ENCODE data around the gene CBFA2T2. TPM values are rescaled to one million over a fixed set of nuclear protein-coding genes. Genes with fewer than 3 reads are reported as not detected.

The CBFA2T2 gene
- total and polyA plus RNA-seq, 2 of the 4 experiments (the other 2 are of a cell fraction), result 3.8 to 6.2 TPM

DNA sequence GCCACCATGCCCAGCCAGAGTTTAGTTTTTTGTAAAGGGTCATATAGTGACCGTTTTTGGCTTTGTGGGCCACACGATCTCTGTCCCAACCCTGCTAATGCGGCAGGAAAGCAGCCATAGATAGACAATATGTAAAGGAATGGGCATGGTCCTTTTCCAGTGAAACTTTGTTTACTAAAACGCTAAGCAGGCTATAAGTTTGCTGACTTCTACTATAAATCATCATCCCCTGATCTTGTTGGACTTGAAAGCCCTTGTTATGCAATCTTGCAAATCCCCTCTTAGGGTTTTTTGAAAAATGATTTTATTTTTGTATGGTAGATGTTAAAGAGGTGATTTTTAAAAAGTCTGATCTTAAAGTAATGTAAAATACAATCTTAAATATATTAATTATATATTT, 63.6 kb downstream of the CBFA2T2 start:
- ATAC-seq (ENCODE audit: low read depth) (no peak), DNase-seq (no peak)
- no peak overlapping the region for H3K4me3 ChIP-seq (ENCODE audit: insufficient read depth, low read depth, low read length)
- no peaks in the 10 kb centered on the region for H4K20me1 ChIP-seq (ENCODE audit: insufficient read depth, low read length)
- H3K79me1 ChIP-seq (ENCODE audit: low read depth in 1 of 2, low read length in 2 of 2), result peaks cover 10 to 38% of the 10 kb centered on the region in 2 experiments
- peak overlapping the region; percentile 51; the same call in 1 of the 2 replicates for H3K18ac ChIP-seq (ENCODE audit: low read depth, low read length)
- intact Hi-C loops (cut with micrococcal nuclease) (no loop called here), dilution Hi-C loops (cut with HindIII; ENCODE audit: low sequenced_read_pairs, unreplicated experiment) (no loop called here), in situ Hi-C loops (cut with MboI; ENCODE audit: low sequenced_read_pairs) (no loop called here)
- WGBS, 2 experiments (ENCODE audit: extremely low coverage in 2 of 2, insufficient read length in 1 of 2), result no CpG with 5 or more reads among the region's 4 CpGs
- no peak overlapping the region for H3K4ac ChIP-seq (ENCODE audit: low read depth, low read length)
- H2AK5ac ChIP-seq (ENCODE audit: low read depth, low read length), result peak overlapping the region; percentile 17; the same call in 1 of the 2 replicates
- H3K9ac ChIP-seq (ENCODE audit: low read depth, low read length), result no peak overlapping the region
- peaks cover 2% of the 10 kb centered on the region; the same call in 1 of the 2 replicates for H3K36me3 ChIP-seq (ENCODE audit: control insufficient read depth, insufficient read depth, low read length)
- no peak overlapping the region for H4K5ac ChIP-seq (ENCODE audit: low read depth, low read length)
- peaks cover 13% of the 10 kb centered on the region for H3K4me1 ChIP-seq (ENCODE audit: control insufficient read depth, insufficient read depth, low read length)
- no peak overlapping the region for H3K27ac ChIP-seq (ENCODE audit: insufficient read depth, low read length)
- H3K23ac ChIP-seq (ENCODE audit: low read depth, low read length), result no peak overlapping the region
- no peak overlapping the region for H2BK20ac ChIP-seq (ENCODE audit: low read depth, low read length)
- H2AK9ac ChIP-seq (replicated peaks; ENCODE audit: low read depth, low read length, poor library complexity), result no peak overlapping the region
- CTCF ChIA-PET, result no interaction called here
- peak overlapping the region; percentile 50 for H2BK5ac ChIP-seq (ENCODE audit: low read depth, low read length, poor library complexity, severe bottlenecking)
- H3K4me2 ChIP-seq (ENCODE audit: low read depth, low read length), result no peak overlapping the region
- no peaks in the 10 kb centered on the region for H3K9me3 ChIP-seq (ENCODE audit: control insufficient read depth, insufficient read depth, low read length)
- no peaks in the 10 kb centered on the region for H3K27me3 ChIP-seq (ENCODE audit: control insufficient read depth, insufficient read depth, low read length)
- H3K14ac ChIP-seq (replicated peaks; ENCODE audit: low read depth, low read length), result no peak overlapping the region
- BruUV-seq (replicated peaks), result no TSS peak
- no peak for TF ChIP-seq RAD21 (IDR thresholded peaks at IDR 0.05; ENCODE audit: low read length)
- TF ChIP-seq CEBPB (IDR thresholded peaks at IDR 0.05; ENCODE audit: low read depth, low read length), result 0 out of 2 replicates have a peak, but pooled peaks have one; percentile 13
- no peak for TF ChIP-seq MXI1 (IDR thresholded peaks at IDR 0.05; ENCODE audit: borderline replicate concordance, low read depth, low read length)
- TF ChIP-seq NFE2L2 (IDR thresholded peaks at IDR 0.05; ENCODE audit: low read depth, low read length), result no peak
- POLR2A ChIA-PET (ENCODE audit: unreplicated experiment), result no interaction called here
- no peak overlapping the region for H2AFZ ChIP-seq (replicated peaks; ENCODE audit: low read length, poor library complexity)
- H3K56ac ChIP-seq (ENCODE audit: extremely low read depth, insufficient read depth, low read length), result no peak overlapping the region
- H2BK120ac ChIP-seq (ENCODE audit: low read depth, low read length), result no peak overlapping the region
- H3K9me1 ChIP-seq (ENCODE audit: insufficient read depth, low read length), result peaks cover 6% of the 10 kb centered on the region; the same call in 1 of the 2 replicates
- H4K8ac ChIP-seq (ENCODE audit: low read depth in 2 of 2, low read length in 2 of 2), result no peak overlapping the region; a peak in 1 of 4 replicates
- no peak overlapping the region for H4K91ac ChIP-seq (ENCODE audit: insufficient read depth, low read depth, low read length)
- no peak overlapping the region for H2BK15ac ChIP-seq (ENCODE audit: low read depth, low read length)

Data from IMR-90 (cell line).